Suprapubic skin (tissue), 4 donors: ENCODE data around the gene OR5C1. TPM values are rescaled to one million over a fixed set of nuclear protein-coding genes. Genes with fewer than 3 reads are reported as not detected.

Source experiments
- DNase-seq, 2 donors: peaks; one replicate each; pipeline ENCODE4 v3.0.0-alpha.2; 2019; ENCODE audit warnings: low spot score in 2 of 2
- H3K27ac ChIP-seq: fragments of 200-600 bp; sonication (generic); one replicate; pipeline ENCODE4 v1.5.1; 2019
- H3K27me3 ChIP-seq: fragments of 200-600 bp; sonication (generic); one replicate; pipeline ENCODE4 v1.5.1; 2019
- H3K36me3 ChIP-seq: fragments of 200-600 bp; sonication (generic); one replicate; pipeline ENCODE4 v1.5.1; 2019
- H3K4me1 ChIP-seq: fragments of 200-600 bp; sonication (generic); one replicate; pipeline ENCODE4 v1.5.1; 2019
- H3K4me3 ChIP-seq: fragments of 200-600 bp; sonication (generic); one replicate; pipeline ENCODE4 v1.5.1; 2019; ENCODE audit warnings: mild to moderate bottlenecking
- H3K9me3 ChIP-seq: fragments of 200-600 bp; sonication (generic); one replicate; pipeline ENCODE4 v1.5.1; 2019
- EP300 ChIP-seq: sonication (generic); formaldehyde crosslinking; IDR thresholded peaks from one replicate; pipeline ENCODE4 v1.6.1; 2017; ENCODE audit warnings: antibody characterized with exemption
- POLR2A ChIP-seq, 2 donors: fragments of 450-650 bp; IDR thresholded peaks; one replicate each; pipeline ENCODE4 v1.6.1; 2017; ENCODE audit warnings: antibody characterized with exemption in 2 of 2, mild to moderate bottlenecking in 2 of 2, moderate library complexity in 2 of 2
- POLR2AphosphoS5 ChIP-seq, 3 donors: sonication (generic); formaldehyde crosslinking; IDR thresholded peaks; one replicate each; pipeline ENCODE4 v1.6.1; 2017; ENCODE audit warnings: antibody characterized with exemption in 3 of 3
- WGBS: methylation state at CpG from one replicate; pipeline ENCODE4 v1.1.5; 2018; 5-methylcytosine and 5-hydroxymethylcytosine counted together
- total RNA-seq, 4 donors: library from RNA; depleted of rRNA; stranded (reverse); fragments of >200 nt; gene quantifications; one replicate each; pipeline ENCODE4 v1.1.0, GENCODE V29; 2016
- TF ChIP-seq, protein P1 (sequence below), 2 donors: fragments of 200-600 bp in 1 of 2; fragments of 450-650 bp in 1 of 2; sonication (generic) in 1 of 2; IDR thresholded peaks; one replicate each; pipeline ENCODE4 v1.5.1; 2016 to 2019; ENCODE audit warnings: antibody characterized with exemption in 2 of 2, mild to moderate bottlenecking in 1 of 2, moderate library complexity in 1 of 2

OR5C1 gene
- total RNA-seq, 4 donors from 2014 or later: not detected

DNA sequence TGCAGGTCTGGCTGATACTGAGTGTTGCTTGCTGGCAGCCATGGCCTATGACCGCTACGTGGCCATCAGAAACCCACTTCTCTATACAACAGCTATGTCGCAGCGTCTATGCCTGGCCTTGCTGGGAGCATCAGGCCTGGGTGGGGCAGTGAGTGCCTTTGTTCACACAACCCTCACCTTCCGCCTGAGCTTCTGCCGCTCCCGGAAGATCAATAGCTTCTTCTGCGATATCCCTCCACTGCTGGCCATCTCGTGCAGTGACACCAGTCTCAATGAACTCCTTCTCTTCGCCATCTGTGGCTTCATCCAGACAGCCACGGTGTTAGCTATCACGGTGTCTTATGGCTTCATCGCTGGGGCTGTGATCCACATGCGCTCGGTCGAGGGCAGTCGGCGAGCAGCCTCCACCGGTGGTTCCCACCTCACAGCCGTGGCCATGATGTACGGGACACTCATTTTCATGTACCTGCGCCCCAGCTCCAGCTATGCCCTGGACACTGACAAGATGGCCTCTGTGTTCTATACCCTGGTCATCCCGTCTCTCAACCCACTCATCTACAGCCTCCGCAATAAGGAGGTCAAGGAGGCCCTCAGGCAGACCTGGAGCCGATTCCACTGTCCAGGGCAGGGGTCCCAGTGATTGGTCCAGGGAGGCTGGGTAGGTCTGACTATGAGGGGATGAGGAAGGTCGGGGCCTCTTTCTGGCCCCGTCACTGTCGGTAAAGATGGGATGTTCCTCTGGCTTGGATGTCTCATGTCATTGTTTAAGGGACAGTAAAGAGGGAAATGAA lies 718 bp downstream of the OR5C1 start:
- no peaks in the 10 kb centered on the region for H3K27me3 ChIP-seq
- H3K36me3 ChIP-seq: no peaks in the 10 kb centered on the region
- TF ChIP-seq, protein P1, sequence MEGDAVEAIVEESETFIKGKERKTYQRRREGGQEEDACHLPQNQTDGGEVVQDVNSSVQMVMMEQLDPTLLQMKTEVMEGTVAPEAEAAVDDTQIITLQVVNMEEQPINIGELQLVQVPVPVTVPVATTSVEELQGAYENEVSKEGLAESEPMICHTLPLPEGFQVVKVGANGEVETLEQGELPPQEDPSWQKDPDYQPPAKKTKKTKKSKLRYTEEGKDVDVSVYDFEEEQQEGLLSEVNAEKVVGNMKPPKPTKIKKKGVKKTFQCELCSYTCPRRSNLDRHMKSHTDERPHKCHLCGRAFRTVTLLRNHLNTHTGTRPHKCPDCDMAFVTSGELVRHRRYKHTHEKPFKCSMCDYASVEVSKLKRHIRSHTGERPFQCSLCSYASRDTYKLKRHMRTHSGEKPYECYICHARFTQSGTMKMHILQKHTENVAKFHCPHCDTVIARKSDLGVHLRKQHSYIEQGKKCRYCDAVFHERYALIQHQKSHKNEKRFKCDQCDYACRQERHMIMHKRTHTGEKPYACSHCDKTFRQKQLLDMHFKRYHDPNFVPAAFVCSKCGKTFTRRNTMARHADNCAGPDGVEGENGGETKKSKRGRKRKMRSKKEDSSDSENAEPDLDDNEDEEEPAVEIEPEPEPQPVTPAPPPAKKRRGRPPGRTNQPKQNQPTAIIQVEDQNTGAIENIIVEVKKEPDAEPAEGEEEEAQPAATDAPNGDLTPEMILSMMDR (IDR thresholded peaks at IDR 0.05): no peak
- no peak for TF ChIP-seq EP300
- TF ChIP-seq POLR2AphosphoS5 (IDR thresholded peaks at IDR 0.05): no peak
- no peak for TF ChIP-seq POLR2A (IDR thresholded peaks at IDR 0.05)
- no peak overlapping the region for H3K27ac ChIP-seq
- 97% methylated on average over 28 of the region's 28 CpGs for WGBS
- H3K4me3 ChIP-seq: no peak overlapping the region
- DNase-seq: peak in 1 of 2 donors; percentile 66
- no peaks in the 10 kb centered on the region for H3K9me3 ChIP-seq
- H3K4me1 ChIP-seq: no peaks in the 10 kb centered on the region

DNA sequence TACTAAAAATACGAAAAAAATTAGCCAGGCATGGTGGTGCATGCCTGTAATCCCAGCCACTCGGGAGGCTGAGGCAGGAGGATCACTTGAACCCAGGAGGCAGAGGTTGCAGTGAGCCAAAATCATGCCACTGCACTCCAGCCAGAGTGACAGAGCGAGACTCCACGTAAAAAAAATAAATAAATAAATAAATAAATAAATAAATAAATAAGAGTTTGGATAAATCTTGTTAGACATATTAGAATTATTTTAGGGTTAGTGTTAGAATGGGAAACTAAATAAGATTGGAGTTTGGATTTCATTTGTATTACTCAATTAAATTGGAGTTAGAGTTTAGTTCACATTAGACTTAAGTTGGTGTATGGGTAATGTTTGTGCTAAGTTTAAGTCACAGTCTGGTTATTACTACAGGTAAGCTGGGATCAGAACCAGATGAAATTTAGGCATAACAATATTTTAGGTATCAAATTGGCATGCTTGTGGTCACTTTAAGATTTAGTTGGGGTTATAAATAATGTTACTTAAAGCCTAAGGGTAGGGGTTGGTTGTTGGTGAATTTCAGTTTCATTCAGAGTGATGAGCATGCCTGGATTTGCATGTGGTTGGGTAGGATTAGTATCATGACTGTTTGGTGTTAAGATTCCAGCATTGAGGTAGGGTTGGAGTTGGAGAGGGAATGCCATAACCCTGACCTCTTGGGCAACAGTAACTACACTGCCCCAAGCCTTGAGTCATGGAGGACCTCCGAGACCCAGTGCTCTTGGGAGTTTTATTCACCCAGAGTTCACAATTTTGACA lies 3.3 kb downstream of the OR5C1 start:
- H3K9me3 ChIP-seq: no peaks in the 10 kb centered on the region
- DNase-seq: no peak
- H3K4me1 ChIP-seq: no peaks in the 10 kb centered on the region
- 92% methylated on average over 5 of the region's 5 CpGs for WGBS
- TF ChIP-seq, protein P1 (IDR thresholded peaks at IDR 0.05): no peak
- TF ChIP-seq EP300 (no peak), POLR2A (IDR thresholded peaks at IDR 0.05) (no peak), POLR2AphosphoS5 (IDR thresholded peaks at IDR 0.05) (no peak)
- H3K27ac ChIP-seq: no peak overlapping the region
- no peak overlapping the region for H3K4me3 ChIP-seq
- no peaks in the 10 kb centered on the region for H3K27me3 ChIP-seq
- no peaks in the 10 kb centered on the region for H3K36me3 ChIP-seq

DNA sequence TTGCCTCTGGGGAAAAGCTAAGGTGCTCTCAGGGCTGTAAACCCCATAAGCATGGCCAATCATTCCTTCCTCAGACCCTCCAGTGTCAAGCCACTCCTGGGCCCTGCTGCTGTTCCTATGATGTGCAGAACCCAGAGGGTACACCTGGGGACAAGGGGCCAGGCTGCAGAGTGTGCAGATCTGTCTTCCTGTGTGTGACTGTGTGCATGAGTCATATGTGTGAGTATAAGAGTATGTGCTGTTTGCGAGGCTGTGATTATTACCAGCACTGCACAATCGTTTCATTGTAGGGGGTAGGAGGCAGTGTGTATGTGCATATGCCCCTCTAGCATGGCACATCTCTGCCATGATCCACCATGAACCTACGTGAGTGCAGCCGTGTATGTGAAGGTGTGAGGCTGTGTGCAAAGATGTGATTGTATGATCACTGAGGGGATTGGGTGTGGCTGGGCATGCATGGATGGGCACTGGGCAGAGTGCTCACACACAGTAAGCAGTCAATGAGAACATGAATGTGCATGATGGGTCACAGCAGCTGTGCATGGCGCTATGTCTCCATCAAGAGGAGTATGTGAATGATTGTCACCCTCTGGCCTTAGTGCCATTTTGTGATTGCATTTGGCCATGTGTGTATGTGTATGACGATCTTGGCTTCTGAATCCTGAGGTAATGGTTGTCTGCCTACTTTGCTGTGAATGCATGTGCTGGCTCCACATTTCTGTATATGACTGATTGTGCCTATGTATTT lies 8.8 kb downstream of the OR5C1 start:
- Histone ChIP-seq H3K9me3 (no peaks in the 10 kb centered on the region), H3K4me3 (no peak overlapping the region), H3K27ac (no peak overlapping the region), H3K36me3 (no peaks in the 10 kb centered on the region), H3K27me3 (no peaks in the 10 kb centered on the region), H3K4me1 (no peaks in the 10 kb centered on the region)
- WGBS: 79% methylated on average over 4 of the region's 6 CpGs
- TF ChIP-seq EP300: no peak
- TF ChIP-seq, protein P1 (IDR thresholded peaks at IDR 0.05): no peak
- no peak for TF ChIP-seq POLR2A (IDR thresholded peaks at IDR 0.05)
- DNase-seq: no peak

DNA sequence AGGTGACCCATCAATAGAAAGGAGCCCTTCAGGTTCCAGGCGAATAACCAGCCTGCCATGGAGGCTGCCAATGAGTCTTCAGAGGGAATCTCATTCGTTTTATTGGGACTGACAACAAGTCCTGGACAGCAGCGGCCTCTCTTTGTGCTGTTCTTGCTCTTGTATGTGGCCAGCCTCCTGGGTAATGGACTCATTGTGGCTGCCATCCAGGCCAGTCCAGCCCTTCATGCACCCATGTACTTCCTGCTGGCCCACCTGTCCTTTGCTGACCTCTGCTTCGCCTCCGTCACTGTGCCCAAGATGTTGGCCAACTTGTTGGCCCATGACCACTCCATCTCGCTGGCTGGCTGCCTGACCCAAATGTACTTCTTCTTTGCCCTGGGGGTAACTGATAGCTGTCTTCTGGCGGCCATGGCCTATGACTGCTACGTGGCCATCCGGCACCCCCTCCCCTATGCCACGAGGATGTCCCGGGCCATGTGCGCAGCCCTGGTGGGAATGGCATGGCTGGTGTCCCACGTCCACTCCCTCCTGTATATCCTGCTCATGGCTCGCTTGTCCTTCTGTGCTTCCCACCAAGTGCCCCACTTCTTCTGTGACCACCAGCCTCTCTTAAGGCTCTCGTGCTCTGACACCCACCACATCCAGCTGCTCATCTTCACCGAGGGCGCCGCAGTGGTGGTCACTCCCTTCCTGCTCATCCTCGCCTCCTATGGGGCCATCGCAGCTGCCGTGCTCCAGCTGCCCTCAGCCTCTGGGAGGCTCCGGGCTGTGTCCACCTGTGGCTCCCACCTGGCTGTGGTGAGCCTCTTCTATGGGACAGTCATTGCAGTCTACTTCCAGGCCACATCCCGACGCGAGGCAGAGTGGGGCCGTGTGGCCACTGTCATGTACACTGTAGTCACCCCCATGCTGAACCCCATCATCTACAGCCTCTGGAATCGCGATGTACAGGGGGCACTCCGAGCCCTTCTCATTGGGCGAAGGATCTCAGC lies 11.6 kb downstream of the OR5C1 start, which contains the start of gene OR1K1:
OR1K1 (plus strand) TSS at position 58 of the 995 bp plus-strand sequence; CDS start at position 58, 0 bp downstream.
- no peak within 1 kb of the TSS for H3K4me3 ChIP-seq
- H3K36me3 ChIP-seq: no peaks in the 10 kb centered on the region
- H3K27me3 ChIP-seq: no peaks in the 10 kb centered on the region
- TF ChIP-seq POLR2A (IDR thresholded peaks at IDR 0.05): no peak
- no peak for TF ChIP-seq POLR2AphosphoS5 (IDR thresholded peaks at IDR 0.05)
- TF ChIP-seq, protein P1 (IDR thresholded peaks at IDR 0.05): no peak
- TF ChIP-seq EP300: no peak
- H3K4me1 ChIP-seq: no peaks in the 10 kb centered on the region
- no peak for DNase-seq
- H3K27ac ChIP-seq: no peak within 1 kb of the TSS
- no peaks in the 10 kb centered on the region for H3K9me3 ChIP-seq
- 94% methylated on average over 26 of the region's 30 CpGs for WGBS
